Raji (cell line): Measurements from ENCODE around the gene NDUFC2.

Source experiments
- POLR2A ChIP-seq: IDR thresholded peaks from 2 replicates; pipeline ENCODE4 v1.6.1; 2011; ENCODE audit warnings: low read depth, low read length, control low read depth; ENCODE audit not compliant: insufficient read depth

The NDUFC2 gene

GRCh38 chr11:78041843-78042440 is 37.7 kb downstream of the NDUFC2 start:
- no peak for TF ChIP-seq POLR2A

GRCh38 chr11:78040691-78041379 is 38.8 kb downstream of the NDUFC2 start:
- no peak for TF ChIP-seq POLR2A

DNA sequence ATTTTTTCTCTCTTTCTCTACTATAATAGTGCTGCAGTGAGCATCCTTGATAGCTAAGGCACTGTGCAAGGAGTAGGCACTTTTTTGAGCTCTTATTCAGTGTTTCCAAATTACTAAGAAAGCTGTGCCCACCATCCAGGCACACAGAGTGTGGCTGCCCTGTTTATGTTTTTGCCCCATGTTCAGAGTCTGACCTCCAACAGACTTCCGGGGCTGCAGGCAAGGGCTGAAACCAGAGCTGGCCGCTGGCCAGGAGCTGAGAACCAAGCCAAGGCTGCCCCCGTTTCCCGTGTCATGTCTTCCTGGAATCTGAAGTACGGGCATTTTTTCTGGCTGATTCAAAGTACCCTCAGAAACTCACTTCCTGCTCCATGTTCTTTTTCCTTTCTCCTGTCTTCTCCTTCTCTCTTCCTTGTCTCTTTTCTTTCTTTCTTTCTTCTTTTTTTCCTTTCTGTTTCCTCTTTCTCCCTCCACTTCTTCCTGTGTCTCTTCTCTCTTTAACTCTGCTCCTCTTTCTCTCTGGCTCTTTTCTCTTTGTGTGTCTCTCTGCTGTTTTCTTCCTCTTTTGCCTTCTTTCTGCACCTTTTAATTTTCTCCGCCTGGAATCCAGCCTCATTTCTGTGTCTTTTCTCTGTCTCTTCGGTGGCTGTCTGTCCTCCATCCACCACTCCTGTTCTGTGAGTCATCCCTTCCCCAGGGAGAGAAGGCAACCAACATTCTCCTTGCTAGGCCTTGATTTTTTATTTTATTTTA is 39.6 kb downstream of the NDUFC2 start:
- no peak for TF ChIP-seq POLR2A

DNA sequence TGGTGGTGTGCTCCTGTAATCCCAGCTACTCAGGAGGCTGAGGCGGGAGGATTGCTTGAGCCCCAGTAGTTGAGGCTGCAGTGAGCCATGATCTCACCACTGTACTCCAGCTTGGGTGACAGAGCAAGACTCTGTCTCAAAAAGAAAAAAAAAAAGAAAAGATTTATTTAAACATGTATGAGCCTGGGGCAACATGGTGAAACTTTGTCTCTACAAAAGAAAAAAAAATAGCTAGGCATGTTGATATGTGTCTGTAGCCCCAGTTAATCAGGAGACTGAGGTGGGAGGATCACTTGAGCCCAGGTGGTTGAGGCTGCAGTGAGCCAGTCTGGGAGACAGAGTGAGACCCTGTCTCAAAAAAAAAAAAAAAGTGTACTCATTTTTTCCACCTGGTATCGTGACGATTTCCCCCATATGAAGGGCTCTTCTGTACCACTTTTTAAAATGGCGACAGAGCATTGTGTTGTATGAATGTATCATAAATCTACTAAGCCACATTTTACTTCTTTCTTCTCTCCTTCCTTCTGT is 40.2 kb downstream of the NDUFC2 start:
- TF ChIP-seq POLR2A = no peak

DNA sequence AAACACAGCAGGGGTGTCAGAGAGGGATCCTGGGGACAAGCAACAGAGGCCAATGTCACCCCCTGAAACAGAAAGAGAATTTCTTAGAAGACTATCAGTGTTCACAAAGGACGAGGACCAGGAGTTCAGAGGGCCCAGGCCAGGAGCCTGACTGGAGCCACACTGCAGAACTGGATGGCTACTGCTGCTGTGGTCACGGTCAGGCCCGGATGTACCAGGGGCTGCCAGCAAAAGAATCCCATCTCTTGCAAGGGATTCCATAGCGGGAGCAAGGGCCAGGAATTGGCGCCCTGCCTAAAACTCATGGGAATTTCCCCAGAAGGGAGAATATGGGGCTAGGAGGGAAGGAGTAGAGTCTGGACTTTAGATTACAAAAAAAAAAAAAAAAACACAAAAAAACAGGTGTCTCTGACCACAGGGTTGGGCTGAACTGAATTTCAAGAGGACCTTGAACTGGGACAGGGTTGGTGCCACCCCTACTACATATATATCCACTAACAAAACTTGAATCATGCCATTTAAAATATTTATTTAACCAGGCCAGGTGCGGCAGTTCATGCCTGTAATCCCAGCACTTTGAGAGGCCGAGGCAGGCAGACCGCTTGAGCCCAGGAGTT is 40.9 kb downstream of the NDUFC2 start:
- TF ChIP-seq POLR2A = no peak

DNA sequence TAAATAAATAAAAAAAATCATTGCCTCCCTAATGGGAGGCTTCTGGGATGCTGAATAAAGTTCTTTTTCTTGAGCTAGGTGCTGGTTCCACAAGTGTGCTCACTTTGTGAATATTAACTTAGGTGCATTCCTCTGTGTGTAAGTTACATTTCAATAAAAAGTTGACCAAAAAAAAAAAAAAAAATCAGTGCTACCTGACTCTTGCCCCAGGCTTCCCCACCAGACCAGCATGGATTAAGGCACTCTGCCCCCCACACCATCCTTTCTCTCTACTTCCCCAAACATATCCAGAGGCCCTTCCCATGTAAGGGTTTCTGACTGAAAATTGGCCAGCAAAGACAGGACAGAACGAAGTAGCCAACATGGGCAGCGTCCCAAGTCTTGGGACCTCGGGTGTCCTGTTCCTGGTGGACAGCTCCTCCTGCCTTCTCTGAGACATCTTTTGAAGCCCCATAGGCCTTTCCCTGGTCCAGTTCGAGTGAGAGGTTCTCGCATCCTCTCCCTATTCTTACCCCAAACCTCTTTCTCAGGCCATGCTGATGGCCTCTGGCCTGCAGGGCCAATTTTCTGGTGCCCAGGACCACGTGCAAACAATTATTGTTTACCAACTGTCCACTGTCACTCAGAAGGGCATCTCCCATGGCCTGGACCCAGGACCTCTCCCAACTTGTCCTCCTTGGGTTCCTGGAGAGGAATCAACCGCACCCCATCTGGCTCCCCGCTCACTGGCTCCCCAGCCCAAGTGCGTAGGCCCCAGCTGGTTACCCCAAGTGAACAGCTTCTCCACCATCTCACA is 41.6 kb downstream of the NDUFC2 start:
- TF ChIP-seq POLR2A = no peak

DNA sequence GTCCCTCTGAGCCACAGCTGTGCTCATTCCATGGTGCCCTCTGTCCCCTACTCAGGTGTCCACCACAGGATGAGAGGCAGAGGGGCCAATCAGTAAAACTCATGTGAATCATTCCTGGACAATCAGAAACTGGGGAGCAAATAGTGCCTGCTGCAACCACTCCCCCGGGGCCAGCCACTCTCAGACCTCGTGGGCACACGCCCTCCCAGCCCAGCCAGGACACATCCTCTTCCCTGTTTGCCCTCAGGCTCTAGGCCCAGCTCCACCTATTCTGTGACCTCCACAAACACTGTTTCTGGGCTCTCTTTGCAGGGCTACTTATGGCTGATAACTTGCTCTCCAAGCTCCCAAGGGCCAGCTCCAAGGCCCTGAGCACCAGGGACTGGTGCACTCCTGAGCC is 42.6 kb downstream of the NDUFC2 start:
- TF ChIP-seq POLR2A = no peak

GRCh38 chr11:78036313-78036712 is 43.3 kb downstream of the NDUFC2 start:
- TF ChIP-seq POLR2A = no peak

DNA sequence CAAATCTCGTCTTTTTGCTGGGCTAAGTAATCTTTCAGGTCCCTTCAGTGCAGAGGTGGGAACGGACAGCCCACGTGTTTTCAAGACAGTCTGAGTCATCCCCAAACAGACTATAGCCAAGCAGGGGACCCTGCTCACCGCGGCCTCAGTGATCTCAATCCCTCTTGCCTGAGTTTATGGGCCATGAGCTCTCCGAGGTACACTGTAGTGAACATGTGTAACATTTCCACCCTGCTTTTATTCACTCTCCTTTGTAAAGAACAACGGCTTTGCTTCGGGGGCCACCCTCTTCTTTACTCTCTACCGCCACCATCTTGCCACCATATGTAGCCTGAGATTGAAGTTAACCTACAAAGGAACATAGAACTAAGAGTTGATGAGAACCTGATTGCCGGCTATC is 45.0 kb downstream of the NDUFC2 start:
- TF ChIP-seq POLR2A = no peak

- TF ChIP-seq POLR2A = no peak
These were observed 46.6 kb downstream of the NDUFC2 start for GRCh38 chr11:78033040-78033439.

DNA sequence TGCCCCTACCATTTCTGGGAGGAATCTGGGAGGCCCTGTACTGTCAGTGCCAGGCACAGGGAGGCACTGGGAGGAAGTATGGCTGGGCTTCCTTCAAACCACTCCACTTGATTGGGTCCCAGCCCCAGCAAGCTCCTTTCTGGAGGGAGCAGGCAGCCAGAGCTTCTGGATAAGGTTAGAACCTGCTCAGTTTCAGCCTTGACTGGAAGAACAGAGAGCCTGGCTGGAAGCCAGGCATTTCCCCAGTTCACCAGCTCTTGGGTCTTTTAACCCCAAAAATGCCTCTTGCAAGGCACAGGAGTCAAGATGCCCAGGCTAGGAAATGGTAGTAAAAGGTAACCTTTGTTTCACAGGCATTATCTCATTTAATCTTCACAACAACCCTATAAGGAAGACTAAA is 47.6 kb downstream of the NDUFC2 start:
- TF ChIP-seq POLR2A = no peak

GRCh38 chr11:78031629-78032028 is 48.0 kb downstream of the NDUFC2 start:
- TF ChIP-seq POLR2A = no peak

GRCh38 chr11:78030429-78031325 is 49.0 kb downstream of the NDUFC2 start:
- no peak for TF ChIP-seq POLR2A

DNA sequence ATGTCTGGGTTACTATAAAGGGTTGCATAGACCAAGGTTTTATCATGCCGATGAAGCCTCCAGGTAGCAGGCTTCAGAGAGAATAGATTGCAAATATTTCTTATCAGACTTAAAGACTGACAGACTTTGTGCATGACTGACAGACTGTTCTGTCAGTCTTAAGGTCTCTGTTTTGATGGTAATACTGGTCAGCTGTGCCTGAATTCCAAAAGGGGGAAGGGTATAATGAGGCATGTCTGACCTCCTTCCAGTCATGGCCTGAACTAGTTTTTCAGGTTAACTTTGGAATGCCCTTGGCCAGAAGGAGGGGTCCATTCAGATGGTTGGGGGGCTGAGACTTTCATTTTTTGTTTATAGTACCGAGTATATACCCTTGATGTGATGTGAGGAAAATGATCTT is 51.9 kb downstream of the NDUFC2 start:
- TF ChIP-seq POLR2A = no peak
